ENCODE data around the gene TMEM255A. TPM values are rescaled to one million over a fixed set of nuclear protein-coding genes. Genes with fewer than 3 reads are reported as not detected.

The TMEM255A gene
- total RNA-seq, 2 experiments from 2014 or later: not detected

DNA sequence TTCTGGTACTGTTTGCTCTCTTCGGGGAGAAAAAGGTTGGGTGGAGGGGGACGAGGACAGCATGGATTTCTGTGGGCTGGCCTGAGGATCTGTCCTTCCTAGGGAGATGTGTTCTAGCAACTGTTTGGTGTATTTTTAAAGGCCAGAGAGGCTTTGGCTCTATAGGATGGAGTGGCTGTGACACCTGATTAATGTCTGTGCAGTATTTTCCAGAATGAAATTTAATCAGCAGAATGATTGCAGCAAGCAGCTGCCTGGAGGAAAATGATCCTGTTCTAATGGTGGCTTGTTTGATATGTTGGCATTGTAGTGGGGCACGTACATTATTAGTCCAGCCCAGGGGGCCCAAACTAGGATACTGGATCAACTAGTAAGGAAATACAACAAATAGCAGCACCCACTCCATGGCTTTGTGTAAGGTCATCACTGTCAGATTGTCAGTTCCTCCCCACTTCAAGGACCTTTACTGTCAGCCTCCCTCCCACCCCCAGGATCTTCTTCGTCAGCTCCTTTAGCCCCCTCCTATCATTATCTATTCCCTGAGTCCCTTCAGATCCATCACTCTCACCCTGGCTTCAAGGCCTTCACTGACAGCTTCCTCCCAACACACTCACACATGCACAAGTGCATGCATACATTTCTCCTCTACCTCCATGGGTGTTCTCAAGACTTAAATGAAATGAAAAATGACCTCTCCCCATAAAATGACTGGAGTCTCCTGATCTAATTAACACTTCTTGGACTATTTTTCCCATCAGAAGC is 10.4 kb upstream of the TMEM255A start:
- Mint-ChIP-seq H3K27ac (no peak overlapping the region), H3K9me3 (no peaks in the 10 kb centered on the region), H3K36me3 (no peaks in the 10 kb centered on the region), H3K27me3 (no peaks in the 10 kb centered on the region), H3K4me3 (no peak overlapping the region), H3K4me1 (ENCODE audit: low read depth) (no peaks in the 10 kb centered on the region)
- DNase-seq: no peak
- CTCF ChIA-PET: no interaction called here
- intact Hi-C loops (cut with micrococcal nuclease): no loop called here
- POLR2A ChIA-PET: no interaction called here

DNA sequence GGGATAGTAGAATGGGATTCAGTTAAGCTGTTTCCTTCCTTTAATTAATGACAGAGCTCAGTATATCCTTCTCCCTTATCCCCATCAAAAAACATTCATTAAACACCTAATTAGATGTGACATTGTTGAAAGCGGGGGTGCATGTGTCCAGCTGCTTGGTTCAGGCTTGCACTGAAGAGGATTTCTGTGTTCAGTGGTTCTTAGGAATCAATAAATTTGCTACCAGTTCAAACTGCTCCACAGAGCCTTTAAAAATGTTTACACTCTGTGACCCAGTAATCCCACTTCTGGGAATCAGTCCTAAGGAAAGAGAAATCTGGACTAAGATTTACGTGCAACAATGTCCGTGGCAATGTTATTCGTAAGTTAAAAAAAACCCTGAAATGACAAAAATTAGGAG is 7.2 kb upstream of the TMEM255A start:
- Mint-ChIP-seq H3K4me3 (no peak overlapping the region), H3K9me3 (no peaks in the 10 kb centered on the region), H3K27ac (no peak overlapping the region), H3K36me3 (no peaks in the 10 kb centered on the region), H3K27me3 (no peaks in the 10 kb centered on the region), H3K4me1 (ENCODE audit: low read depth) (no peaks in the 10 kb centered on the region)
- DNase-seq: no peak
- ChIA-PET POLR2A (no interaction called here), CTCF (no interaction called here)
- intact Hi-C loops (cut with micrococcal nuclease): no loop called here

DNA sequence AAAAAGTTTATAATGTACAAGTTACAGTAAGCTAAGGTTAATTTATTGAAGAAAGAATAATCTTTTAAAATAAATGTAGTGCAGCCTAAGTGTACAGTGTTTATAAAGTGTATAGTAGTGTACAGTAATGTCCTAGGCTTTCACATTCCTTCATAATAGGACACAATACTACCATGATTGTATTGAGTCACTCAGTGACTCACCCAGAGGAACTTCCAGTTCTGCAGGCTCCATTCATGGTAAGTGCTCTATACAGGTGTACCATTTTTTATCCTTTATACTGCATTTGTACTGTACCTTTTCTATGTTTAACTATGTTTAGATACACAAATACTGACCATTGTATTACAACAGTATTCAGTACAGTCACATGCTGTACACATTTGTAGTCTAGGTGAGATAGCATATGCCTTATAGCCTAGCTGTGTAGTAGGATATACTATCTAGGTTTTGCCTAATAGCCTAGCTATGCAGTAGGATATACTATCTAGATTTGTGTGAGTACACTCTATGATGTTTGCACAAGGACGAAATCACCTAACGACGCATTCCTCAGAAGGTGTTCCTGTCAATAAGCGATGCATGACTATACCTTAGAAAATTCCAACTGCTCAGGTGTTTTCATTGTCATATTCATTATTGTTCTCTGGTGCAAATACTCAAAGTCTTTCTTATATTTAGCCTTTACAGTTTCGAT is 5.5 kb upstream of the TMEM255A start:
- no peaks in the 10 kb centered on the region for H3K9me3 Mint-ChIP-seq
- intact Hi-C loops (cut with micrococcal nuclease): no loop called here
- no peaks in the 10 kb centered on the region for H3K4me1 Mint-ChIP-seq (ENCODE audit: low read depth)
- no peak overlapping the region for H3K27ac Mint-ChIP-seq
- CTCF ChIA-PET: interaction anchor here (1.1 kb wide), 1 partner anchor 118 kb away, joined by 3 read pairs; no protein-coding TSS in a partner anchor
- POLR2A ChIA-PET: no interaction called here
- DNase-seq: no peak
- H3K36me3 Mint-ChIP-seq: no peaks in the 10 kb centered on the region
- no peak overlapping the region for H3K4me3 Mint-ChIP-seq
- H3K27me3 Mint-ChIP-seq: no peaks in the 10 kb centered on the region

DNA sequence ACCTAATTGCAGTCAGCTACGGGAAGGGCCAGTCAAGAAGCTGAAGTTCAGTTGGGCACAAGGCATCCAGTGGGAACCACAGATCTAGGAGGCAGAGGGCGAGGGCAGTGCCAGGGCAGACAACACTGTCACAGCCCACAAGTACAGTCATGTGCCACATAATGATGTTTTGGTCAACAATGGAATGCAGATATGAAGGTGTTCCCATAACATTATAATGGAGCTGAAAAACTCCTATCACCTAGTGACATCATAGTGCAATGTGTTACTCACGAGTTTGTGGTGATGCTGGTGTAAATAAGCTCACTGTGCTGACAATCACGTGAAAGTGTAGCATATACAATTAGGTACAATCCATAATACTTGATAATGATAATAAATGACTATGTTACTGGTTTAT is 4.5 kb upstream of the TMEM255A start:
- intact Hi-C loops (cut with micrococcal nuclease): no loop called here
- POLR2A ChIA-PET: interaction anchor here (0.6 kb wide), 1 partner anchor 1280 kb away, joined by 4 read pairs; no protein-coding TSS in a partner anchor

DNA sequence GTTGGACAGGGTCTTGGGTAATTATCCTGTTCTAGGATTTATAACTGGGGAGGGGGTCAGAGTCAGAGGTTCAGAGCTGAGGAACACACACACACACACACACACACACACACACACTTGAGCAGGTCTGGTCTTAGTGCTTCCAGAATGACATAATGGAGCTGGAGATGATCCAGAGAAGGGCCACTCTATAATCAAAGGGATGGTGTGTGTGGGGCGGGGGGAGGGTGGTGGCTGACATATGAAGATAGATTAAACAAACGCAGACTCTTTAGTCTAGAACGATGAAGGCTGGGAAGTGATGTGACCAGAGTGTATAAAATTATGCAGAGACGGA is 434 bp upstream of the TMEM255A start:
- Mint-ChIP-seq H3K4me1 (ENCODE audit: low read depth) (peaks cover 5% of the 10 kb centered on the region), H3K4me3 (no peak overlapping the region), H3K36me3 (peaks cover 1% of the 10 kb centered on the region), H3K9me3 (no peaks in the 10 kb centered on the region), H3K27ac (no peak overlapping the region), H3K27me3 (peaks cover 11% of the 10 kb centered on the region)
- ChIA-PET POLR2A (no interaction called here), CTCF (no interaction called here)
- DNase-seq: no peak
- intact Hi-C loops (cut with micrococcal nuclease): no loop called here

More for the DNA sequence above, 4.5 kb upstream of the TMEM255A start:
- no peaks in the 10 kb centered on the region for H3K4me1 Mint-ChIP-seq (ENCODE audit: low read depth)
- H3K9me3 Mint-ChIP-seq: no peaks in the 10 kb centered on the region
- peaks cover 2% of the 10 kb centered on the region for H3K27me3 Mint-ChIP-seq
- H3K27ac Mint-ChIP-seq: no peak overlapping the region
- no peak for DNase-seq
- H3K36me3 Mint-ChIP-seq: no peaks in the 10 kb centered on the region
- no peak overlapping the region for H3K4me3 Mint-ChIP-seq
- CTCF ChIA-PET: no interaction called here

DNA sequence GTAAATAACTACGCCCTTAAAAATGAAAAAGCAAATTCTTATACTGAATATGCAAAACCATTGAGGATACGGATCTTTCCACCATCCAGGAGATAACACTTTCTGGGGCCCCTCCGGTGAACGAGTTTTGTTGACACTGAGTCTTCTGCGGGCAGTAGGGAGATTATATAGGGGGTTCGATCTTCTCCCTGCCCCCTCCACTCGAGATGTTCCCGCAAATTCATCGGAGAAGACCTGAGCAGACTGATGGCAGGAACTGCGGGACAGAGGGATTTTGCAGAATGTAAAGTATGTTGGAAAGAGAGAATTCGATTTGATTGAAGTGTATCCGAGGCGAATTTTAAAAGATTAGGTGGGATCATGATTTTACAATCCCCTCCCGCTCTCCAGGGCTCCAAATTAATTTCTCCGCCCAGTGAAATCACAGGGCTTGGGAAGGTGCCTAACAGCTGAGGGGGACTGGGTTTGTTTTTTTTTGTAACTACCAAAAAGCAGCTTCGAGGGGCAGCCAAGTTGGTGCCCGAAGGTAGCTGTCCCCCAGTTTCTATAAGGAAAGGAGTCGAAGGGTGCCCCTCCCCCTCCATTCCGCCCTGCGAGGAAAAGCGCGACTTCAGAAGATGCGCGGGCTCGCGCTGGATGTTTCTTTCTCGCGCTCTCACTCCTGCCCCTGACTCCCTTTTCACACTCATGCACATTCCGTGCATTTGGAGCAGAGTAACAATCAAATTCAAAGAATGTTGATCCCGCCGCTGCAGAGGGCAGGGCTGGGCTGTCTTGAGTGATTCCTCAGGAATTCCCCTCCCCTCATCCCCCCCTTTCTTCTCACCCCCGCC is 1.2 kb downstream of the TMEM255A start:
- ChIA-PET CTCF (interaction anchor here (0.8 to 2.1 kb wide), 7 partner anchors 10 to 176 kb away, joined by 3 to 12 read pairs (median 4); partner anchors contain the start of gene ZBTB33), POLR2A (interaction anchor here (1.0 to 1.2 kb wide), 2 partner anchors 59 to 147 kb away, joined by 3 read pairs; partner anchors contain the start of gene ZBTB33)
- intact Hi-C loops (cut with micrococcal nuclease): loop anchor here (2.0 kb wide), 1 partner anchor 159 kb away; the partner anchor contains the start of gene LAMP2
- peaks cover 10% of the 10 kb centered on the region for H3K4me1 Mint-ChIP-seq (ENCODE audit: low read depth)
- H3K4me3 Mint-ChIP-seq: peak overlapping the region; percentile 71
- DNase-seq: peak; percentile 32
- H3K9me3 Mint-ChIP-seq: no peaks in the 10 kb centered on the region
- H3K36me3 Mint-ChIP-seq: peaks cover 1% of the 10 kb centered on the region
- H3K27ac Mint-ChIP-seq: no peak overlapping the region
- peaks cover 11% of the 10 kb centered on the region for H3K27me3 Mint-ChIP-seq

DNA sequence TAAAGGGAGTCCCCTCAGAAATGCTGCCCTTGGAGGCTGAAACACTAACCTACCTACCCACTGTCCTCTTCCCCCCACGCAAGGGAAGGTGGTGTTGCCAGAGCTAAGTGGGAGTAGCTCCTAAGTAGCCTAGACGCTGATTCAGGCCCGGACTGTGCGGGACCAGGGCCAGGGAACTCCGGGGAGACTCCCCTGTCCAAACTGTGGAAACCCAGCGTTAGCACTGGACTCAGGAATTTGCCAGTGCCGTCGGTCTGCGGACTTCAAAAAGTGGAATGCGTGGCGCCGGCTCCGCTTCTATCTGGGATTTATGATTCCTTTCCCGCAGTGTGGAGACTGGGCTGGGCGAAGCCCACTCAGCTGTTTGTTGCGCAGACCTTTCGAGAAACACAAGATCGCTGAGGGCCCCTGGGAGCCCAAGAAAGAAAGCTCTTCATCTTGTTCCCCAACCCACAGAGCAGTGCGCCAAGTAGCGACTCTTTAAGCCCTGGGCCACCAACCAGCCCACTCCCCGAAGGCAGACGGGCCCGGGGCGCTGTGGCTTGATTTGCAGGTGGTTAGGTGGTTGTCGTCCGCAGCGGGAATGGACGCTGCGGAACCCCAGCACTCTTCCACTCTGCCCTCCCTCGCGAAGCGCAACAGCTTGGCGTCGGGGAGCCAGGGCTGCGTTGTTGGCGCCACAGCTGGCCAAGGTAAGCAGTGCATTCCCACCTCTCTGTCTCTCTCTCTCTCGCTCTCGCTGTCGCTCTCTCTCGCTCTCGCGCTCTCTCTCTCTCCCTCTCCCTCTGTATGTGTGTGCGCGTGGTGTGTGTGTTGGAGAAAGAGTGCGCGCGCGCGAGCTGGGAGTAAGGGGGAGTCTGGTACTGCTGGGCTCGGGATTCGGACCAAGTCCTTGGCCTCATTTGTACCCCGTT is 2.0 kb downstream of the TMEM255A start:
- Mint-ChIP-seq H3K4me3 (peak overlapping the region; percentile 71), H3K4me1 (ENCODE audit: low read depth) (peaks cover 10% of the 10 kb centered on the region), H3K27ac (peak overlapping the region; percentile 46), H3K27me3 (peaks cover 11% of the 10 kb centered on the region), H3K9me3 (no peaks in the 10 kb centered on the region), H3K36me3 (peaks cover 1% of the 10 kb centered on the region)
- ChIA-PET CTCF (interaction anchor here (0.8 to 2.1 kb wide), 10 partner anchors 9 to 177 kb away, joined by 3 to 12 read pairs (median 4); partner anchors contain the start of gene ZBTB33), POLR2A (interaction anchor here (1.0 to 1.2 kb wide), 2 partner anchors 59 to 148 kb away, joined by 3 read pairs; partner anchors contain the start of gene ZBTB33)
- DNase-seq: peak; percentile 82
- intact Hi-C loops (cut with micrococcal nuclease): loop anchor here (2.0 kb wide), 1 partner anchor 160 kb away; the partner anchor contains the start of gene LAMP2

DNA sequence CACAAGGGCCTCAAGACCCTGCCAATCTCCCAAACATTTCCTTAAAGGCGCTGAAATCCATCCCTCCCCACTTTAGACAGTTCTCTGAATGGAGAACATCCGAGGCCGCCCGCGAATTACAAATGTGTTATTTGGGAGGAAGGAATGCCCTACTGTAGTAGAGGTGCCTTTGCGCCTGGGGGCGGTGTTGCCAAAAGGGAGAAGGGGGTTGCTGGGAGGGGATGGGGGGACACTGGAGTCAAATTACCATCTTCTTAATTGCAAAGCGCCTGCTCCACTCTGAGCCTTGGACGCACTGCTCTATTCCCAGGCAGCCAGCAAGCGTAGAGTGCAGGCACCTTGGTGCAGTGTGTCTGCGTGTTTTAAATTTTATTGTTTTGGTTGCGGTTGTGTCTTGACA is 2.7 kb downstream of the TMEM255A start:
- Mint-ChIP-seq H3K9me3 (no peaks in the 10 kb centered on the region), H3K4me3 (no peak overlapping the region), H3K36me3 (peaks cover 1% of the 10 kb centered on the region), H3K4me1 (ENCODE audit: low read depth) (peaks cover 12% of the 10 kb centered on the region), H3K27me3 (peaks cover 11% of the 10 kb centered on the region), H3K27ac (no peak overlapping the region)
- DNase-seq: no peak
- POLR2A ChIA-PET: no interaction called here
- intact Hi-C loops (cut with micrococcal nuclease): loop anchor here (2.0 kb wide), 1 partner anchor 160 kb away; the partner anchor contains the start of gene LAMP2
- CTCF ChIA-PET: interaction anchor here (0.8 to 2.1 kb wide), 7 partner anchors 8 to 177 kb away, joined by 3 to 12 read pairs (median 4); partner anchors contain the start of gene ZBTB33

DNA sequence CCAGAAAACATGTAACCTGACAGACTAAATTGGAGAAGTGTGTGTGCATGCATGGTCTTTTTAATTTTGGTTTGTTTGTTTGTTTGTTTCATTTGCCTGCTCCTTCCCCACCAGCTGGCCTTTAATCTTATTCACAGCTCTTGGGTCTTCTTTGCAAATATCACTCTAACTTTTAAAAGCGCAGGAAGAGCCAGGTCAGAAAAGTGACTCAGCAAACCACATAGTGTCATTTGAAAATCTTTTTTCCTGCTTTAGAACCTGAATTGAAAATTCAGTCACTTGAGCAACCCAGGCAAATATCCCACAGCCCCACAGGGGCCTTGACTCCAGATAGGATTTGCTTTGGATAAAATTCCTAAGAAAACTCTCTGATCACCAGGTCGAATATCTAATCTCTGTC is 4.6 kb downstream of the TMEM255A start:
- H3K4me1 Mint-ChIP-seq (ENCODE audit: low read depth): peaks cover 25% of the 10 kb centered on the region
- no peak overlapping the region for H3K4me3 Mint-ChIP-seq
- CTCF ChIA-PET: no interaction called here
- no peaks in the 10 kb centered on the region for H3K9me3 Mint-ChIP-seq
- intact Hi-C loops (cut with micrococcal nuclease): no loop called here
- H3K27ac Mint-ChIP-seq: no peak overlapping the region
- POLR2A ChIA-PET: no interaction called here
- DNase-seq: no peak
- peaks cover 1% of the 10 kb centered on the region for H3K36me3 Mint-ChIP-seq
- peaks cover 11% of the 10 kb centered on the region for H3K27me3 Mint-ChIP-seq

DNA sequence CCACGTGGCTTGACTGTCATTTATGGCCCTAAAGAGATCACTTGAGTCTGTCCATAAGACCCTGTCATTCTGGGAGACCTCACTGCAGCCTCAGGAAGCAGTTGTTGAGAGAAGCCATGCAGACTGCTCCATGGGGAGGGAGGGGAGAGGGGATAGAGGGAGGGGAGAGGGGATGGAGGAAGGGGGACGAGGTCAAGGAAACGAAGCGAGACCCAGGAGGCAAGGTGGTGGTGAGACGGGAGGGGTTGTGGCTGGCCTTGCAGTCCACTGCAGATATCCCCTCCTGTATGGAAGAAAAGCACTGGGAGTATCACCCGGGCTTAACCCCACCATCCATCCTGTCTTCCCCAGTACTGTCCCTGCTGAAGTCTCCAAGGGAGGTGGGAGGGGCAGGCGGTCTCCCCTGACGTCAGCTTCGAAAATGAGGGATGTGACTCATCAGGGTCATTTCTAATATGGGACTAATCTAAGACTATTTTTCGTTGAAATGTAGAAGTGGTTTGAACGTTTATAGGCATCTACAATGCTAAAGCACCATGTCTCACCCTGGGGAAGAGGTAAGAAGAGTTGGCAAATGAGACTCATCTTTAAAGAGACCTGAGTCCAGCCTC is 5.6 kb downstream of the TMEM255A start:
- intact Hi-C loops (cut with micrococcal nuclease): no loop called here
- Mint-ChIP-seq H3K4me3 (no peak overlapping the region), H3K27me3 (peaks cover 8% of the 10 kb centered on the region), H3K4me1 (ENCODE audit: low read depth) (peaks cover 25% of the 10 kb centered on the region), H3K9me3 (no peaks in the 10 kb centered on the region), H3K36me3 (peaks cover 1% of the 10 kb centered on the region), H3K27ac (no peak overlapping the region)
- no peak for DNase-seq
- POLR2A ChIA-PET: no interaction called here
- CTCF ChIA-PET: no interaction called here

DNA sequence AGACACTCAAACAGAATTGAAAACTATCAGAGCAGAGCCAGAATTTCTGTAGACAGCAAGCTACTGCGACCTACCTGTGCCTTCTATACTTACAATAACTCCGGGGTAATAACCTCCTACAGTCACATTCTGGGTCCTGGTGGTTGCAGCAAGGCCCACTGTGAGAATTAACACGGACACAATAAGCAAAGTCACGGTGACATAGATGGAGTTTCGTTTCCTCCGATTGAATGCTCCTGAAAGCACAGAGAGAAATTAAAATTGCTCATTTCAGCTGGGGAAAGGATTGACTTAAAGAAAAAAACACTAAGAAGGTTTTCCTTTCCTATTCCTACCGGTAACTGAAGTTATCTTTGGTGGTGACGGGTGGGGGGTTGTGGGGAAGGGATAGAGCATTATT is 7.0 kb downstream of the TMEM255A start:
- POLR2A ChIA-PET: no interaction called here
- DNase-seq: no peak
- intact Hi-C loops (cut with micrococcal nuclease): no loop called here

More for the DNA sequence above, 7.0 kb downstream of the TMEM255A start:
- Mint-ChIP-seq H3K4me3 (no peak overlapping the region), H3K27me3 (no peaks in the 10 kb centered on the region), H3K9me3 (no peaks in the 10 kb centered on the region), H3K4me1 (ENCODE audit: low read depth) (peaks cover 25% of the 10 kb centered on the region), H3K27ac (no peak overlapping the region), H3K36me3 (no peaks in the 10 kb centered on the region)
- CTCF ChIA-PET: no interaction called here
